ENCODE results near the gene SLC25A52. TPM values are rescaled to one million over a fixed set of nuclear protein-coding genes. Genes with fewer than 3 reads are reported as not detected.
"Not testable (repeated sequence)": the region's sequence is repeated elsewhere in the genome, so short reads cannot be mapped to it uniquely, and the experiment has no call there.

Gene SLC25A52
- total and polyA plus RNA-seq, 2 donors = 0.26 TPM; not detected in 1

- H3K4me1 ChIP-seq (ENCODE audit: insufficient read depth) = no peaks in the 10 kb centered on the region
- 75% methylated on average over 2 of the region's 2 CpGs for WGBS
- no peaks in the 10 kb centered on the region for H3K36me3 ChIP-seq (ENCODE audit: insufficient read depth)
- no peak for DNase-seq (ENCODE audit: extremely low spot score)
- no peak overlapping the region for H3K4me3 ChIP-seq (ENCODE audit: low read depth, low read length)
- no peak overlapping the region for H3K27ac ChIP-seq (ENCODE audit: low read depth)
Observed at GRCh38 chr18:31774477-31774785, 13.8 kb upstream of the SLC25A52 start.

- 84% methylated on average over 9 of the region's 9 CpGs for WGBS
- Histone ChIP-seq H3K4me3 (ENCODE audit: low read depth, low read length) (no peak overlapping the region), H3K4me1 (ENCODE audit: insufficient read depth) (no peaks in the 10 kb centered on the region), H3K36me3 (ENCODE audit: insufficient read depth) (no peaks in the 10 kb centered on the region), H3K27ac (ENCODE audit: low read depth) (no peak overlapping the region)
- no peak for DNase-seq (ENCODE audit: extremely low spot score)
Observed at GRCh38 chr18:31773774-31774476, 13.2 kb upstream of the SLC25A52 start.

GRCh38 chr18:31772699-31773098 lies 12.0 kb upstream of the SLC25A52 start:
- no peak overlapping the region for H3K4me3 ChIP-seq (ENCODE audit: low read depth, low read length)
- 94% methylated on average over 3 of the region's 3 CpGs for WGBS
- H3K4me1 ChIP-seq (ENCODE audit: insufficient read depth) = no peaks in the 10 kb centered on the region
- no peak overlapping the region for H3K27ac ChIP-seq (ENCODE audit: low read depth)
- no peak for DNase-seq (ENCODE audit: extremely low spot score)
- no peaks in the 10 kb centered on the region for H3K36me3 ChIP-seq (ENCODE audit: insufficient read depth)

GRCh38 chr18:31750273-31750672 lies 10.4 kb downstream of the SLC25A52 start:
- H3K36me3 ChIP-seq (ENCODE audit: insufficient read depth) = no peaks in the 10 kb centered on the region
- DNase-seq (ENCODE audit: extremely low spot score) = no peak
- H3K4me3 ChIP-seq (ENCODE audit: low read depth, low read length) = no peak overlapping the region
- H3K4me1 ChIP-seq (ENCODE audit: insufficient read depth) = no peaks in the 10 kb centered on the region
- 67% methylated on average over 3 of the region's 3 CpGs for WGBS
- no peak overlapping the region for H3K27ac ChIP-seq (ENCODE audit: low read depth)

- no peak for DNase-seq (ENCODE audit: extremely low spot score)
- H3K36me3 ChIP-seq (ENCODE audit: insufficient read depth) = no peaks in the 10 kb centered on the region
- no peak overlapping the region for H3K4me3 ChIP-seq (ENCODE audit: low read depth, low read length)
- WGBS = 83% methylated on average over 4 of the region's 4 CpGs
- H3K4me1 ChIP-seq (ENCODE audit: insufficient read depth) = no peaks in the 10 kb centered on the region
- H3K27ac ChIP-seq (ENCODE audit: low read depth) = no peak overlapping the region
Observed at GRCh38 chr18:31746396-31746795, 14.3 kb downstream of the SLC25A52 start.

- DNase-seq (ENCODE audit: extremely low spot score) = no peak
- H3K27ac ChIP-seq (ENCODE audit: low read depth) = no peak overlapping the region
- no peaks in the 10 kb centered on the region for H3K4me1 ChIP-seq (ENCODE audit: insufficient read depth)
- H3K4me3 ChIP-seq (ENCODE audit: low read depth, low read length) = no peak overlapping the region
- 72% methylated on average over 15 of the region's 15 CpGs for WGBS
- H3K36me3 ChIP-seq (ENCODE audit: insufficient read depth) = no peaks in the 10 kb centered on the region
Observed at GRCh38 chr18:31744321-31745067, 16.2 kb downstream of the SLC25A52 start.

- not testable (repeated sequence) for H3K4me1 ChIP-seq (ENCODE audit: insufficient read depth)
- 91% methylated on average over 5 of the region's 5 CpGs for WGBS
Observed at GRCh38 chr18:31743600-31743999, 17.1 kb downstream of the SLC25A52 start.

GRCh38 chr18:31741097-31741735 lies 19.5 kb downstream of the SLC25A52 start:
- DNase-seq (ENCODE audit: extremely low spot score) = no peak
- Histone ChIP-seq H3K4me1 (ENCODE audit: insufficient read depth) (no peaks in the 10 kb centered on the region), H3K27ac (ENCODE audit: low read depth) (no peak overlapping the region), H3K4me3 (ENCODE audit: low read depth, low read length) (no peak overlapping the region), H3K36me3 (ENCODE audit: insufficient read depth) (no peaks in the 10 kb centered on the region)
- 62% methylated on average over 4 of the region's 4 CpGs for WGBS

More at GRCh38 chr18:31743600-31743999, 17.1 kb downstream of the SLC25A52 start:
- not testable (repeated sequence) for H3K4me3 ChIP-seq (ENCODE audit: low read depth, low read length); H3K27ac ChIP-seq (ENCODE audit: low read depth); H3K36me3 ChIP-seq (ENCODE audit: insufficient read depth); DNase-seq (ENCODE audit: extremely low spot score)

- DNase-seq (ENCODE audit: extremely low spot score) = no peak
- Histone ChIP-seq H3K4me3 (ENCODE audit: low read depth, low read length) (no peak overlapping the region), H3K4me1 (ENCODE audit: insufficient read depth) (no peaks in the 10 kb centered on the region), H3K36me3 (ENCODE audit: insufficient read depth) (no peaks in the 10 kb centered on the region), H3K27ac (ENCODE audit: low read depth) (no peak overlapping the region)
- 89% methylated on average over 9 of the region's 9 CpGs for WGBS
Observed at GRCh38 chr18:31740180-31740579, 20.5 kb downstream of the SLC25A52 start.

- no peak overlapping the region for H3K4me3 ChIP-seq (ENCODE audit: low read depth, low read length)
- H3K27ac ChIP-seq (ENCODE audit: low read depth) = no peak overlapping the region
- H3K4me1 ChIP-seq (ENCODE audit: insufficient read depth) = no peaks in the 10 kb centered on the region
- no peaks in the 10 kb centered on the region for H3K36me3 ChIP-seq (ENCODE audit: insufficient read depth)
- DNase-seq (ENCODE audit: extremely low spot score) = no peak
- WGBS = 84% methylated on average over 3 of the region's 3 CpGs
Observed at GRCh38 chr18:31739651-31740050, 21.0 kb downstream of the SLC25A52 start.

- H3K36me3 ChIP-seq (ENCODE audit: insufficient read depth) = no peaks in the 10 kb centered on the region
- H3K27ac ChIP-seq (ENCODE audit: low read depth) = no peak overlapping the region
- WGBS = 86% methylated on average over 11 of the region's 11 CpGs
- no peaks in the 10 kb centered on the region for H3K4me1 ChIP-seq (ENCODE audit: insufficient read depth)
- H3K4me3 ChIP-seq (ENCODE audit: low read depth, low read length) = no peak overlapping the region
- no peak for DNase-seq (ENCODE audit: extremely low spot score)
Observed at GRCh38 chr18:31738460-31739407, 21.9 kb downstream of the SLC25A52 start.

GRCh38 chr18:31736630-31737029 lies 24.1 kb downstream of the SLC25A52 start:
- DNase-seq (ENCODE audit: extremely low spot score) = no peak
- Histone ChIP-seq H3K4me1 (ENCODE audit: insufficient read depth) (no peaks in the 10 kb centered on the region), H3K36me3 (ENCODE audit: insufficient read depth) (no peaks in the 10 kb centered on the region), H3K27ac (ENCODE audit: low read depth) (no peak overlapping the region), H3K4me3 (ENCODE audit: low read depth, low read length) (no peak overlapping the region)
- WGBS = 59% methylated on average over 2 of the region's 2 CpGs

- Histone ChIP-seq H3K36me3 (ENCODE audit: insufficient read depth) (no peaks in the 10 kb centered on the region), H3K27ac (ENCODE audit: low read depth) (no peak overlapping the region), H3K4me1 (ENCODE audit: insufficient read depth) (no peaks in the 10 kb centered on the region), H3K4me3 (ENCODE audit: low read depth, low read length) (no peak overlapping the region)
- WGBS = 38% methylated on average over 3 of the region's 3 CpGs
- DNase-seq (ENCODE audit: extremely low spot score) = no peak
Observed at GRCh38 chr18:31731628-31732027, 29.1 kb downstream of the SLC25A52 start.

Measured in urinary bladder (tissue), 4 donors.